MM.1S (cell line): Measurements from ENCODE around the gene METTL21A.

ENCODE experiments used
- CTCF ChIP-seq: fragments of 300-600 bp; sonication (generic); IDR thresholded peaks from 2 replicates; pipeline ENCODE4 v1.5.1; 2016; ENCODE audit warnings: antibody characterized with exemption, low read length, mixed read lengths
- EZH2 ChIP-seq: fragments of 300-600 bp; sonication (generic); optimal IDR thresholded peaks from 2 replicates; pipeline ENCODE3; 2017; ENCODE audit warnings: low read depth, mild to moderate bottlenecking, antibody characterized with exemption, low read length, mixed read lengths

GRCh38 chr2:207617011-207617671, 8.1 kb downstream of the METTL21A start:
- TF ChIP-seq EZH2, result no peak
- no peak for TF ChIP-seq CTCF
